Measurements from ENCODE around the gene TNS1.

The TNS1 gene

GRCh38 chr2:217955881-217956493 is 46.8 kb downstream of the TNS1 start:
- DNase-seq = no peak

GRCh38 chr2:217954971-217955740 is 47.6 kb downstream of the TNS1 start:
- DNase-seq = no peak

- no peak for DNase-seq
Measured at GRCh38 chr2:217954469-217954868, 48.3 kb downstream of the TNS1 start.

- no peak for DNase-seq
Measured at GRCh38 chr2:217954051-217954450, 48.7 kb downstream of the TNS1 start.

- DNase-seq = no peak
Measured at GRCh38 chr2:217953531-217953932, 49.3 kb downstream of the TNS1 start.

GRCh38 chr2:217953011-217953481 is 49.7 kb downstream of the TNS1 start:
- no peak for DNase-seq

- DNase-seq = no peak
Measured at GRCh38 chr2:217952409-217952808, 50.4 kb downstream of the TNS1 start.

GRCh38 chr2:217951521-217952247 is 51.1 kb downstream of the TNS1 start:
- no peak for DNase-seq

- DNase-seq = no peak
Measured at GRCh38 chr2:217951091-217951490, 51.7 kb downstream of the TNS1 start.

GRCh38 chr2:217950401-217950871 is 52.4 kb downstream of the TNS1 start:
- DNase-seq = no peak

- DNase-seq = no peak
Measured at GRCh38 chr2:217949447-217949846, 53.3 kb downstream of the TNS1 start.

- no peak for DNase-seq
Measured at GRCh38 chr2:217948897-217949296, 53.9 kb downstream of the TNS1 start.

- no peak for DNase-seq
Measured at GRCh38 chr2:217948351-217948791, 54.4 kb downstream of the TNS1 start.

GRCh38 chr2:217947383-217948350 is 55.1 kb downstream of the TNS1 start:
- DNase-seq = no peak

- DNase-seq = no peak
Measured at GRCh38 chr2:217946051-217946450, 56.7 kb downstream of the TNS1 start.

- no peak for DNase-seq
Measured at GRCh38 chr2:217945530-217945929, 57.3 kb downstream of the TNS1 start.

GRCh38 chr2:217944923-217945322 is 57.9 kb downstream of the TNS1 start:
- DNase-seq = no peak

- no peak for DNase-seq
Measured at GRCh38 chr2:217944366-217944765, 58.4 kb downstream of the TNS1 start.

GRCh38 chr2:217943446-217944321 is 59.1 kb downstream of the TNS1 start:
- no peak for DNase-seq

- DNase-seq = no peak
Measured at GRCh38 chr2:217942731-217943335, 60.0 kb downstream of the TNS1 start.

Measured in activated CD4-positive, CD25-positive, alpha-beta regulatory T cell (primary cell).